Right atrium auricular region (tissue), 2 donors: ENCODE measurements around the gene DNMT3A. TPM values are rescaled to one million over a fixed set of nuclear protein-coding genes. Genes with fewer than 3 reads are reported as not detected.

Source experiments
- DNase-seq: peaks from one replicate; pipeline ENCODE4 v3.0.0-alpha.2; 2019; ENCODE audit warnings: low spot score
- H3K27ac ChIP-seq, 2 donors: fragments of 200-600 bp; sonication (generic); 1 replicate in 1 of 2; 2 replicates in 1 of 2; pipeline ENCODE4 v1.5.1; 2016 to 2019
- H3K27me3 ChIP-seq, 2 donors: fragments of 200-600 bp; sonication (generic); one replicate each; pipeline versions ENCODE4 v1.5.1 to v1.6.0; 2017 to 2019
- H3K36me3 ChIP-seq: fragments of 200-600 bp; sonication (generic); one replicate; pipeline ENCODE4 v1.5.1; 2016
- H3K4me1 ChIP-seq, 2 donors: fragments of 200-600 bp; sonication (generic); one replicate each; pipeline versions ENCODE4 v1.5.1 to v1.6.0; 2017 to 2019
- H3K4me3 ChIP-seq, 2 donors: fragments of 200-600 bp; sonication (generic); 1 replicate in 1 of 2; 2 replicates in 1 of 2; pipeline ENCODE4 v1.5.1; 2017 to 2019; ENCODE audit warnings: mild to moderate bottlenecking in 1 of 2, moderate library complexity in 1 of 2
- H3K9me3 ChIP-seq, 2 donors: fragments of 200-600 bp; sonication (generic); one replicate each; pipeline ENCODE4 v1.5.1; 2019
- total RNA-seq, 2 donors: library from RNA; depleted of rRNA; stranded (reverse); fragments of >200 nt; gene quantifications; one replicate each; pipeline ENCODE4 v1.1.0, GENCODE V29; 2016
- TF ChIP-seq, protein P1 (sequence below), 2 donors: fragments of 200-600 bp; sonication (generic); IDR thresholded peaks; one replicate each; pipeline ENCODE4 v1.5.1; 2019; ENCODE audit warnings: antibody characterized with exemption in 2 of 2

Gene DNMT3A
- total RNA-seq, 2 donors from 2014 or later = 6.0 to 8.1 TPM

- H3K9me3 ChIP-seq = no peaks in the 10 kb centered on the region
- H3K4me1 ChIP-seq = peaks cover 0 to 13% of the 10 kb centered on the region in 2 donors
- TF ChIP-seq, protein P1, sequence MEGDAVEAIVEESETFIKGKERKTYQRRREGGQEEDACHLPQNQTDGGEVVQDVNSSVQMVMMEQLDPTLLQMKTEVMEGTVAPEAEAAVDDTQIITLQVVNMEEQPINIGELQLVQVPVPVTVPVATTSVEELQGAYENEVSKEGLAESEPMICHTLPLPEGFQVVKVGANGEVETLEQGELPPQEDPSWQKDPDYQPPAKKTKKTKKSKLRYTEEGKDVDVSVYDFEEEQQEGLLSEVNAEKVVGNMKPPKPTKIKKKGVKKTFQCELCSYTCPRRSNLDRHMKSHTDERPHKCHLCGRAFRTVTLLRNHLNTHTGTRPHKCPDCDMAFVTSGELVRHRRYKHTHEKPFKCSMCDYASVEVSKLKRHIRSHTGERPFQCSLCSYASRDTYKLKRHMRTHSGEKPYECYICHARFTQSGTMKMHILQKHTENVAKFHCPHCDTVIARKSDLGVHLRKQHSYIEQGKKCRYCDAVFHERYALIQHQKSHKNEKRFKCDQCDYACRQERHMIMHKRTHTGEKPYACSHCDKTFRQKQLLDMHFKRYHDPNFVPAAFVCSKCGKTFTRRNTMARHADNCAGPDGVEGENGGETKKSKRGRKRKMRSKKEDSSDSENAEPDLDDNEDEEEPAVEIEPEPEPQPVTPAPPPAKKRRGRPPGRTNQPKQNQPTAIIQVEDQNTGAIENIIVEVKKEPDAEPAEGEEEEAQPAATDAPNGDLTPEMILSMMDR (IDR thresholded peaks at IDR 0.05) = no peak
- H3K4me3 ChIP-seq = no peak overlapping the region
- no peak overlapping the region for H3K27ac ChIP-seq
- H3K27me3 ChIP-seq = no peaks in the 10 kb centered on the region
- DNase-seq = no peak
- no peaks in the 10 kb centered on the region for H3K36me3 ChIP-seq
Measured at GRCh38 chr2:25378731-25379490, 37.2 kb upstream of the DNMT3A start.

DNA sequence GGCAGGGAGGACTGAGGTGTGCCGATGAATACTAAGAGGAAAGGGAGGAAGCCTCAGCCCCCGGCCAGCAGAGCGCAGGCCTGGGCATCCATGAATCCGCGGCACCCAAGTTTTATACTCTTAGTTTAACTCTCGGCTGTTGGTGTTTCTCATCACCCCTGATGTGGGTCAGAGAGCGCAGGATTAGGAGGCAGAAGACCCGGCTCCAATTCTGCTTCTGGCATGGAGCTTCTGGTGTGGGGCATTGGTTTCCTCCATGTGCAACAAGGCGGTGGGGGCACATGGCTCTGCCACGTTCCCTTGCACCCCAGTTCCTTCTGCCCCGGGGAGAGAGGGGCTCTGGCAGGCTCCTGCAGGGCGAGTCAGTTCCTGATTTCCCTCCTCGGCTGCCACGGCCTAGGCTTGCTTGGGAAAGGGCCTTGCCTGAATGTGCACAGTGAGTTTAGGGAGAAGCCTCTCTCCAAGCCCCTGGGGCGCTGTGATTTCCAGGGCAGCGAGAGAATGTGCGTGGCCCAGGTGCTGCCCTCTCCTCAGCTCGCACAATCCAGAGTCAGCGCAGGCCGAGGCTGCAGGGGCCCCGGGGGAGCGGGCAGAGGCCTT, 36.2 kb upstream of the DNMT3A start:
- Histone ChIP-seq H3K4me3 (no peak overlapping the region), H3K36me3 (no peaks in the 10 kb centered on the region), H3K4me1 (peaks cover 0 to 18% of the 10 kb centered on the region in 2 donors), H3K9me3 (no peaks in the 10 kb centered on the region), H3K27me3 (no peaks in the 10 kb centered on the region), H3K27ac (no peak overlapping the region)
- DNase-seq = no peak
- TF ChIP-seq, protein P1 (IDR thresholded peaks at IDR 0.05) = no peak

DNA sequence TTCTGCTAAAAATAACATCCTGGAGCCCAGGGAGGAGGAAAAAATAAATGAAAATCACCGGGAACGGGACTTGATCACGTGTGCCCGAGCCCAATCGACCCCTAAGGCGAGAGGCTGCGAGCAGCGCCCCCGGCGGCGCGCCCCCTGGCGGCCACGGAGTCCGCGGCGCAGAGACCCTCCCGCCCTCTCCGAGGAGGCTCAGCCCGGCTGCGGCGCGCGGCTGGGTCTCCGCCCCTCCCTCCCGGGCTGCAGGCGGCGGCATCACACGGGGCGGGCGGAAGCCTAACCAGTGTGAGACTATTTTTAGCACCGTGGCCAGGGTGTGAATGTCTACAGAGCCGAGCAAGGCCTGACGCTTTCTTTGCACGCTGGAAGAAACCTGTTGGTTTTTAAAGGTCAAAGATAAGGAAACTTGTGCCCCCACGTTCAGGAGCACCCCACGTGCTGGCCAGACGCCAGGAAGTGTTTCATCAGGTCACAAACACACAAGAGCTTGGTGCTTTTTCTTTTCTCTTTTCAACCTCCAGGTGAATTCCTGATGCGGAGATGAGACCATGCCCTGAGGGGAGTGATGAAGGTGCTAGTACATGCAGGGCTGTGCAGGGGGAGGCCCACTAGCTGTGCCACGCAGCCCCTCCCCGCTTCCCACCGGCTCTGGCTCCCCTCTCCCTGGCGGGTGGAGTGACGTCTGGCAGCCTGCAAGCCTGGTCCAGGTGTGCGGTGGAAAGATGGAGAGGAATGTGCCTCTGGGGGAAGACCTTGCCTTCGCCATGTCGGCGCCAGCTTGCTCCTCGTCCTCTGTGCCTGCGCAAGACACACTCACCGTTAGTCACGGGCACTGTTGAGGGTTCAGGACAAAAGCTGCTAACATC, 35.3 kb upstream of the DNMT3A start:
- TF ChIP-seq, protein P1 (IDR thresholded peaks at IDR 0.05) = peak; percentile 93 to 97
- Histone ChIP-seq H3K9me3 (no peaks in the 10 kb centered on the region), H3K36me3 (no peaks in the 10 kb centered on the region), H3K4me1 (peaks cover 0 to 18% of the 10 kb centered on the region in 2 donors), H3K4me3 (peak overlapping the region in 1 of 2 donors; percentile 31), H3K27ac (no peak overlapping the region), H3K27me3 (no peaks in the 10 kb centered on the region)
- peak; percentile 72 for DNase-seq

DNA sequence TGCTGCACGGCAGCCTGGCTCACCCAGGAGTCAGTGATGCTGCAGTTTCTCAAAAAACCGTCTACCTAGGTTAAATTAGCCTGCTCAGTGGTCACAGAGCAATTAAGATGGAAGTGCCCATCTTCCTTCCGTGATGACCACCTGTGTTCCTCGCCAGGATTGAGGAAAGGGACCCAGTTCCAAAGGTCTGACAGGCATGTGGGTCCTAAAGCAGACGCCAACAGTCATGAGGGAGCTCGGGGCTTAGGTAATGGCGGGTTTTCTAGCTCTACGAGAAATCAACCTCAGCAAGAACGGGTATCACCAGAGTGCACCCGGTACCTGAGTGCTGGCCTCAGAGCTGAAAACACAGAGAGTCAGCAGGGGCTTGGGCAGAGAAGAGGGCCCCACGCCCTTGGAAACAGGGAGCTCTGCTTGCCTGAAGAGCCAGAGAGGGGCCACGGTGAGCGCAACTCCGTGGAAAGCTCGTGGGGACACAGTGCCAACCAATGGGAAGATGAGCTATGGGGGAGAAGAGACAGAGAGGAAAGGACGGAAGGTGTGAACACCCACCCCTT, 34.3 kb upstream of the DNMT3A start:
- no peak for DNase-seq
- Histone ChIP-seq H3K36me3 (no peaks in the 10 kb centered on the region), H3K27ac (no peak overlapping the region), H3K9me3 (no peaks in the 10 kb centered on the region), H3K4me3 (peak overlapping the region in 1 of 2 donors; percentile 31), H3K27me3 (no peaks in the 10 kb centered on the region), H3K4me1 (peaks cover 0 to 18% of the 10 kb centered on the region in 2 donors)
- TF ChIP-seq, protein P1 (IDR thresholded peaks at IDR 0.05) = no peak

- H3K27ac ChIP-seq = no peak overlapping the region
- no peaks in the 10 kb centered on the region for H3K9me3 ChIP-seq
- no peaks in the 10 kb centered on the region for H3K36me3 ChIP-seq
- H3K4me1 ChIP-seq = peaks cover 0 to 18% of the 10 kb centered on the region in 2 donors
- no peak for DNase-seq
- no peak overlapping the region for H3K4me3 ChIP-seq
- no peaks in the 10 kb centered on the region for H3K27me3 ChIP-seq
- TF ChIP-seq, protein P1 (IDR thresholded peaks at IDR 0.05) = no peak
Measured at GRCh38 chr2:25375371-25375988, 33.8 kb upstream of the DNMT3A start.
